Activated CD8-positive, alpha-beta memory T cell treated with anti-CD3 and anti-CD28 coated beads, Interleukin-2, amount 10 ng/mL, durations not matched to agents 7 days and 5 days (primary cell): ENCODE measurements around the gene GDPGP1. TPM values are rescaled to one million over a fixed set of nuclear protein-coding genes. Genes with fewer than 3 reads are reported as not detected.

Experiments used
- ATAC-seq: fragments of 150-1000 bp; cut with Tn5 transposase; one replicate; pipeline ENCODE4 v1.10.0; 2021; ENCODE audit warnings: moderate library complexity
- CTCF ChIA-PET: fragments of 350-600 bp; sonication (Branson Sonifier 250); formaldehyde crosslinking; loops from one replicate; lab custom pipeline; 2021; ENCODE audit warnings: antibody characterized with exemption; lab: Charles Lee
- DNase-seq: peaks from one replicate; pipeline ENCODE4 v3.0.0-alpha.2; 2020
- H3K27ac Mint-ChIP-seq: one replicate; pipeline ENCODE4 v1.8.0; 2021; ENCODE audit warnings: mild to moderate bottlenecking, mixed read lengths
- H3K27me3 Mint-ChIP-seq: one replicate; pipeline ENCODE4 v1.8.0; 2021; ENCODE audit warnings: mixed read lengths
- H3K36me3 Mint-ChIP-seq: one replicate; pipeline ENCODE4 v1.8.0; 2021; ENCODE audit warnings: mild to moderate bottlenecking, mixed read lengths
- H3K4me1 Mint-ChIP-seq: one replicate; pipeline ENCODE4 v1.8.0; 2021; ENCODE audit warnings: mixed read lengths
- H3K4me3 Mint-ChIP-seq: one replicate; pipeline ENCODE4 v1.8.0; 2021; ENCODE audit warnings: mild to moderate bottlenecking, moderate library complexity, mixed read lengths
- H3K9me3 Mint-ChIP-seq: one replicate; pipeline ENCODE4 v1.8.0; 2022; ENCODE audit warnings: low read depth, mixed read lengths
- total RNA-seq, 2 experiments: library from RNA; stranded (reverse); gene quantifications; one replicate each; pipeline ENCODE4 v1.2.3, GENCODE V29; 2021

The GDPGP1 gene
- total RNA-seq, 2 experiments from 2014 or later: 7.0 to 9.8 TPM

DNA sequence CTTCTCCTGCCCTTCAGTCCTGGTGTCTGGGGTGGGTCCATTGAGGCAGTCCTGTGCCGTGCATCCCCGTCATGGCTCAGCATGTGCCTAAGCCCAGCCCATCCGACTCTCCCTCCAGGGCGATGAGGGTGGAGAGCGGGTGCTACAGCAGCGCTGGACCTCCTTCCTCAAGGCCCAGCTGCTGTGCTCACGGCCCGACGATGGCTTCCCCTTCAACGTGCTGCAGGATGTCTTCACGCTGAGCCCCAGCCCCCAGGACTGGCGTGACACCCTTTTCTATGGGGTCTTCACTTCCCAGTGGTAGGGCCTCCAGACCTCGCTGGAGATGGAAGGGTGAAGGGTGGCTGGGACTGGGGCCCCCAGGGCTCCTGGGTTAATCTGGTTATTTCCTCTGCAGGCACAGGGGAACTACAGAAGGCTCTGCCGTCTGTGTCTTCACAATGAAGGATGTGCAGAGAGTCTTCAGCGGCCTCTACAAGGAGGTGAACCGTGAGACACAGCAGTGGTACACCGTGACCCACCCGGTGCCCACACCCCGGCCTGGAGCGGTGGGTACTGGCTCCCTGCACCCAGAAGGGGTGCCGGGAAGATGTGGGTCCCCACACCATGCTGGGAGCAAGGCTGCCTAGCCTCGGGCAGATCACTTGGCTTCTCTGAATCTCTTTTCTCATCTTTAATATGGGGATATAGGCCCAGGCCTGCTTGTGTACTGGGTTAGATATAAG, 10.4 kb upstream of the GDPGP1 start:
- Mint-ChIP-seq H3K27ac (no peak overlapping the region), H3K27me3 (no peaks in the 10 kb centered on the region), H3K9me3 (no peaks in the 10 kb centered on the region), H3K4me1 (peaks cover 9% of the 10 kb centered on the region), H3K36me3 (no peaks in the 10 kb centered on the region), H3K4me3 (no peak overlapping the region)
- no peak for DNase-seq
- ATAC-seq: no peak
- CTCF ChIA-PET: interaction anchor here (2.6 to 3.0 kb wide), 2 partner anchors 23 to 81 kb away, joined by 11 to 27 read pairs; partner anchors contain the start of gene SEMA4B

DNA sequence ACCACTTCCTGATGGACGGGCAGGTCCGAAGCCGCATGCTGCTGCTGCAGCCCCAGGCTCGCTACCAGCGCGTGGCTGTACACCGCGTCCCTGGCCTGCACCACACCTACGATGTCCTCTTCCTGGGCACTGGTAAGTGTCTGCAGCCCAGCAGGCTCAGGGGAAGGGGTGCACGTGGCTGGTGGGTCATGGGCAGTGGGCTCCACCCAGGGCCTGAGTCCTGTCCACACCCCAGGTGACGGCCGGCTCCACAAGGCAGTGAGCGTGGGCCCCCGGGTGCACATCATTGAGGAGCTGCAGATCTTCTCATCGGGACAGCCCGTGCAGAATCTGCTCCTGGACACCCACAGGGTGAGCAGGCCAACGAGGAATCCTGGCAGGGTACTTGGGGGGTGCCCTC, 9.0 kb upstream of the GDPGP1 start:
- no peak for ATAC-seq
- CTCF ChIA-PET: no interaction called here
- H3K27ac Mint-ChIP-seq: no peak overlapping the region
- no peaks in the 10 kb centered on the region for H3K9me3 Mint-ChIP-seq
- DNase-seq: no peak
- peaks cover 10% of the 10 kb centered on the region for H3K4me1 Mint-ChIP-seq
- H3K4me3 Mint-ChIP-seq: no peak overlapping the region
- H3K36me3 Mint-ChIP-seq: peaks cover 12% of the 10 kb centered on the region
- no peaks in the 10 kb centered on the region for H3K27me3 Mint-ChIP-seq

DNA sequence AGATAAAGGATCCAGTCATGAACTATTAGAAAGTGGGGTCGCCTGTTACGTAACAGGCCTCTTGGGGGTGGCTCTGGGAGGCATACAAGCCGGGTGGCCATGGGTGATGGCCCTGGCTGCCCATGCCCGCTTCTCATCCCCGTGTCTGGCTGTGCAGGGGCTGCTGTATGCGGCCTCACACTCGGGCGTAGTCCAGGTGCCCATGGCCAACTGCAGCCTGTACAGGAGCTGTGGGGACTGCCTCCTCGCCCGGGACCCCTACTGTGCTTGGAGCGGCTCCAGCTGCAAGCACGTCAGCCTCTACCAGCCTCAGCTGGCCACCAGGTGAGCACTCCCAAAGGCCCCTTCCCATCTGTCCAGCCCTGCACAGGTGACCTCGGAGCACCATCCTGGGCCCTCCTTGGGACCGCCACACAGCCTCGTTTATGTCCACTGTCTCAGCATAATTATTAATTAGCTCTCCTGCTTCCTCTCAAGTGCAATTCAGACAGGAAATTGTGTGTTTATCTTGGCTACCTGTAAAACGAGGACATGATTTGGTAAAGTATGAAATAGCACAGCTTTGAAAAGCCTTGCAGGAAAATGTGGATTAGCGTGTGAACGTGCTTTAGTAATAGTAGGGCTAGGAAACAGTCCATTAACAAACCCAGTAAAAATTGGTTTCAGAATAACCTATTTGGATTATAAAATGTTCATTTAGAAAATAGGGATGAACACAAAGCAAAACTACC, 8.3 kb upstream of the GDPGP1 start:
- ATAC-seq (no peak), DNase-seq (no peak)
- Mint-ChIP-seq H3K36me3 (peaks cover 17% of the 10 kb centered on the region), H3K4me1 (peaks cover 16% of the 10 kb centered on the region), H3K9me3 (no peaks in the 10 kb centered on the region), H3K4me3 (no peak overlapping the region), H3K27ac (no peak overlapping the region), H3K27me3 (no peaks in the 10 kb centered on the region)
- CTCF ChIA-PET: interaction anchor here (0.5 kb wide), 1 partner anchor 161 kb away, joined by 3 read pairs; no protein-coding TSS in a partner anchor

DNA sequence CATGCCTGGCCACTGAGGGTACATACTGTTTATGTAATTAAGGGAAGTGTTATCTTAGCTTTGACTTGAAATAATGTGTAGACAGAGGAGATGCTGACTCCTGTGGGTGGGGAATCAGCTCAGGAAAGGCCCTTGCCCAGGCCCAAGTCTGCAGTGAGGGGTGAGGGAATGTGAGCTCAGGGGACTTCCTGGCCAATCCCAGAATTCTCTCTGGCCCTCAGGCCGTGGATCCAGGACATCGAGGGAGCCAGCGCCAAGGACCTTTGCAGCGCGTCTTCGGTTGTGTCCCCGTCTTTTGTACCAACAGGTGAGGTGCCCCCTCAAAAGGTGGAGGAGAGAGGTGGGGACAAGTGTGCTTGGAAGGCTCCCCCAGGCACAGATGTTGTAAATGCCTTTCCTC, 6.7 kb upstream of the GDPGP1 start:
- H3K36me3 Mint-ChIP-seq: peaks cover 25% of the 10 kb centered on the region
- H3K4me1 Mint-ChIP-seq: peaks cover 32% of the 10 kb centered on the region
- no peak overlapping the region for H3K27ac Mint-ChIP-seq
- ATAC-seq (no peak), DNase-seq (no peak)
- no peak overlapping the region for H3K4me3 Mint-ChIP-seq
- H3K27me3 Mint-ChIP-seq: no peaks in the 10 kb centered on the region
- CTCF ChIA-PET: no interaction called here
- no peaks in the 10 kb centered on the region for H3K9me3 Mint-ChIP-seq

DNA sequence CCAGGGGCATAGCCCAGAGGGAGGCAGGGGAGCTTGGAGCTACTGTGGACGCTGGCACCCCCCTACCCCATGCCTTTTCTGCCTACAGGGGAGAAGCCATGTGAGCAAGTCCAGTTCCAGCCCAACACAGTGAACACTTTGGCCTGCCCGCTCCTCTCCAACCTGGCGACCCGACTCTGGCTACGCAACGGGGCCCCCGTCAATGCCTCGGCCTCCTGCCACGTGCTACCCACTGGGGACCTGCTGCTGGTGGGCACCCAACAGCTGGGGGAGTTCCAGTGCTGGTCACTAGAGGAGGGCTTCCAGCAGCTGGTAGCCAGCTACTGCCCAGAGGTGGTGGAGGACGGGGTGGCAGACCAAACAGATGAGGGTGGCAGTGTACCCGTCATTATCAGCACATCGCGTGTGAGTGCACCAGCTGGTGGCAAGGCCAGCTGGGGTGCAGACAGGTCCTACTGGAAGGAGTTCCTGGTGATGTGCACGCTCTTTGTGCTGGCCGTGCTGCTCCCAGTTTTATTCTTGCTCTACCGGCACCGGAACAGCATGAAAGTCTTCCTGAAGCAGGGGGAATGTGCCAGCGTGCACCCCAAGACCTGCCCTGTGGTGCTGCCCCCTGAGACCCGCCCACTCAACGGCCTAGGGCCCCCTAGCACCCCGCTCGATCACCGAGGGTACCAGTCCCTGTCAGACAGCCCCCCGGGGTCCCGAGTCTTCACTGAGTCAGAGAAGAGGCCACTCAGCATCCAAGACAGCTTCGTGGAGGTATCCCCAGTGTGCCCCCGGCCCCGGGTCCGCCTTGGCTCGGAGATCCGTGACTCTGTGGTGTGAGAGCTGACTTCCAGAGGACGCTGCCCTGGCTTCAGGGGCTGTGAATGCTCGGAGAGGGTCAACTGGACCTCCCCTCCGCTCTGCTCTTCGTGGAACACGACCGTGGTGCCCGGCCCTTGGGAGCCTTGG, 5.9 kb upstream of the GDPGP1 start:
- no peak overlapping the region for H3K27ac Mint-ChIP-seq
- H3K9me3 Mint-ChIP-seq: no peaks in the 10 kb centered on the region
- H3K36me3 Mint-ChIP-seq: peaks cover 28% of the 10 kb centered on the region
- CTCF ChIA-PET: no interaction called here
- no peak overlapping the region for H3K4me3 Mint-ChIP-seq
- H3K27me3 Mint-ChIP-seq: no peaks in the 10 kb centered on the region
- H3K4me1 Mint-ChIP-seq: peaks cover 36% of the 10 kb centered on the region
- no peak for DNase-seq
- ATAC-seq: no peak

DNA sequence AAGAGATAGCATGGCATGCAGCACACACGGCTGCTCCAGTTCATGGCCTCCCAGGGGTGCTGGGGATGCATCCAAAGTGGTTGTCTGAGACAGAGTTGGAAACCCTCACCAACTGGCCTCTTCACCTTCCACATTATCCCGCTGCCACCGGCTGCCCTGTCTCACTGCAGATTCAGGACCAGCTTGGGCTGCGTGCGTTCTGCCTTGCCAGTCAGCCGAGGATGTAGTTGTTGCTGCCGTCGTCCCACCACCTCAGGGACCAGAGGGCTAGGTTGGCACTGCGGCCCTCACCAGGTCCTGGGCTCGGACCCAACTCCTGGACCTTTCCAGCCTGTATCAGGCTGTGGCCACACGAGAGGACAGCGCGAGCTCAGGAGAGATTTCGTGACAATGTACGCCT, 5.0 kb upstream of the GDPGP1 start:
- CTCF ChIA-PET: no interaction called here
- no peak overlapping the region for H3K4me3 Mint-ChIP-seq
- peak overlapping the region; percentile 52 for H3K27ac Mint-ChIP-seq
- DNase-seq: no peak
- no peaks in the 10 kb centered on the region for H3K27me3 Mint-ChIP-seq
- H3K9me3 Mint-ChIP-seq: no peaks in the 10 kb centered on the region
- peaks cover 28% of the 10 kb centered on the region for H3K36me3 Mint-ChIP-seq
- peaks cover 36% of the 10 kb centered on the region for H3K4me1 Mint-ChIP-seq
- no peak for ATAC-seq

DNA sequence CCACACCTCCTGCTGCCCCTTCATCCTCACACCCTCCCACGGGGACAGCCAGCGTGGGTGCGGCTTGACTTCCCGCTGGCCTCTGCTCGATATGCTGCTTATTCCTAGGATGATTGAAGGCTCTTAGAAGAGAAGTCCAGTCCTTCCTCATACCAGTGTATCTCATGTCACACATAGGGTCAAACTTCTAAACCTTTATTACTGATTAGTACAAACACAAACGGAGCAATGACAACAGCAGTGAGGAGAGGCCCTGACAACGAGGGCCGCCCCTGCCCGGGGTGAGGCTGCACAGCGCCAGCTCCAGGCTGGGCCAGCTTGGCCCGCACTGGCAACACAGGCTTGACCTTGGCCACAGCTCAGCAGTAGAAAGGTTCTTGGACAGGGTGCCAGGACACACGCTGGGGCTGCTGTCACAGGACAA, 3.9 kb upstream of the GDPGP1 start:
- ATAC-seq: no peak
- Mint-ChIP-seq H3K4me1 (peaks cover 45% of the 10 kb centered on the region), H3K27me3 (no peaks in the 10 kb centered on the region), H3K4me3 (peak overlapping the region; percentile 89), H3K9me3 (no peaks in the 10 kb centered on the region), H3K36me3 (peaks cover 28% of the 10 kb centered on the region), H3K27ac (peak overlapping the region; percentile 94)
- DNase-seq: no peak
- CTCF ChIA-PET: interaction anchor here (0.6 to 4.8 kb wide), 7 partner anchors 10 to 63 kb away, joined by 3 to 35 read pairs (median 6); partner anchors contain the start of gene SEMA4B

DNA sequence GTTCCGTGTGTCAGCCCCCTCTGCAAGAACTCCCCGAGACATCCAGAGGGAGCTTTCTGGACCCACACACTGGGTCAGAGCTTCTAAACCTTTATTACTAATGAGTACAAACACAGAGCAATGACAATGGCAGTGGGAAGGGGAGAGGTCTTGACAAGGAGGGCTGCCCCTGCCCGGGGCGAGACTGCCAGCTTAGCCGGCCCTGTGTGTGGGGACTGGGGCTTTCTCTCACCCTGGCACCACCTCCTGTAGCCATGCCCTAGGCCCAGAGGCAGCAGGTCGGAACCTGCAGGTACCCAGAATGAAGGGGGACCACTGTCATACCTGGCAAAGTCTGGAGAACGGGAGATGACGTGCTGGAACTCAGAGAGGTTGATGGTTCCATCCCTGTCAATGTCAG, 3.4 kb upstream of the GDPGP1 start:
- peak overlapping the region; percentile 94 for H3K27ac Mint-ChIP-seq
- CTCF ChIA-PET: interaction anchor here (0.6 to 4.8 kb wide), 9 partner anchors 10 to 128 kb away, joined by 3 to 35 read pairs (median 6); partner anchors contain the start of genes IDH2 and SEMA4B
- no peaks in the 10 kb centered on the region for H3K9me3 Mint-ChIP-seq

DNA sequence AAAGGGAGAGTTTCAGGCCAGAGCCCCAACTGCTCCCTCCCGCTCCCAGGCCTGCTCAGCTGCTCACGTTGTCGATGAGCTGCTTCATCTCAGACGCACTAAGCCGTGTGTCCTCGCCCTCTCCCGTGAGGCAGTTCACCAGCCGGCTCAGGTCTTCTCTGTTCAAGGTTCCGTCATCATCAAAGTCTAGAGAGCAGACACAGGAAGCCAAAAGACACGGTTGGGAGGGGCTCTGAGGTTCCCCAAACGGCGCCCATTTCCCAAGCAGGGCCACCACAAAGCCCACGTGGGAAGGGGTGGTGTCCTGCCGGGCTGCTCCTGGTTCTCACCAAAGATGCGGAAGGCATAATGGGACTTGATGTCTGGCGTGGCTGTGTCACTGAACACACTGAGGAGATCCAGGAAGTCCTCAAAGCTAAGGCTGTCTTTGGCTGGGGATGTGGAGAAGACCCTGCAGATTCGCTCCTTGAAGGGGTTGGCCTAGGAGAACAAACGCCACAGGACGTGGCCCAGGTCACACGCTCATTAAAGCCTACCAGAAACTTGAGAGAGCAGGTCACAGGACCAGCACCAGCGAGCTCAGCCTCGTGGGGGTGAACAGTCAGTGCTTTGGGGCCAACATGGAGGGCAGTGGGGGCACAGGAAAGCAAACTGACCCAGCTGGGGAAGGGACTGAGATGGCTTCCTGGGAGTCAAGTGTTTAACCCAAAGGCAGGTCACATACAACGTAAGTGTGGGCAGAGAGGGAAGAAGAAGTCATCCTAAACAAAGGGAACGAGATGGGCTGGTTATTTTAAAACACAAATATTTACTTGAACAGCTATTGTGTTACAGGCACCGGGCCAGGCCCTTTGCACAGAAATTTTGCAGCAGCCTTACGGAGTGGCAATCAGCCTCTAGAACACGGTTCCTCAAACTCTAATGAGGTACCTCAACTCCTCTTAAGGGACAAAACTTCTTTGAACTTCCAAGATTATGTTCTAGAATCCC, 2.7 kb upstream of the GDPGP1 start:
- Mint-ChIP-seq H3K27ac (peak overlapping the region; percentile 94), H3K27me3 (no peaks in the 10 kb centered on the region), H3K4me3 (peak overlapping the region; percentile 89), H3K9me3 (no peaks in the 10 kb centered on the region), H3K36me3 (peaks cover 32% of the 10 kb centered on the region), H3K4me1 (peaks cover 52% of the 10 kb centered on the region)
- DNase-seq: peak; percentile 90
- peak; percentile 56 for ATAC-seq
- CTCF ChIA-PET: interaction anchor here (1.0 to 4.8 kb wide), 10 partner anchors 11 to 132 kb away, joined by 3 to 35 read pairs (median 7); partner anchors contain the start of genes IDH2 and SEMA4B

More for the DNA sequence above, 3.4 kb upstream of the GDPGP1 start:
- DNase-seq (no peak), ATAC-seq (no peak)
- peaks cover 48% of the 10 kb centered on the region for H3K4me1 Mint-ChIP-seq
- no peaks in the 10 kb centered on the region for H3K27me3 Mint-ChIP-seq
- H3K36me3 Mint-ChIP-seq: peaks cover 28% of the 10 kb centered on the region
- peak overlapping the region; percentile 89 for H3K4me3 Mint-ChIP-seq

DNA sequence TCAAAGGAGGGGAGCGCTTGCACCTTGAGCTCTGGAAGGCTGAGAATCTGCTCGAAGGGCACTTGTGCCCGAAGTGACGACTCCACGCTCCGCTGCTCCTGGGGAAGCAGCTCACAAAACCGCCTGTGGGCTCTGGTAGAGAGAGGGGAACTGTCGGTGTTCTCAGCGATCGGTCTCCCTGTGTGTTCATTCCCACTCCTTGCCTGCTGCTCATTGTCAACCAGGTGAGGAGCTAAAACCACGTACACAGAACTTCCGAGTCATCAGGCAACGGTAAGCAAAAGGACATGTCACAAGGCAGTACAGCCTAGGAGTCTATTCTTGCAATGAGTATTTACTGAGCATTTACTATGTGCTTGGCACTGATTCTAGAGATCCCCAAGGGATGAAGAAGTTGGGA, 1.8 kb upstream of the GDPGP1 start:
- H3K4me3 Mint-ChIP-seq: peak overlapping the region; percentile 89
- CTCF ChIA-PET: interaction anchor here (0.9 to 4.8 kb wide), 6 partner anchors 12 to 133 kb away, joined by 3 to 35 read pairs (median 14); partner anchors contain the start of gene SEMA4B
- peaks cover 35% of the 10 kb centered on the region for H3K36me3 Mint-ChIP-seq
- peaks cover 52% of the 10 kb centered on the region for H3K4me1 Mint-ChIP-seq
- ATAC-seq (no peak), DNase-seq (no peak)
- no peaks in the 10 kb centered on the region for H3K9me3 Mint-ChIP-seq
- H3K27ac Mint-ChIP-seq: peak overlapping the region; percentile 94
- no peaks in the 10 kb centered on the region for H3K27me3 Mint-ChIP-seq

DNA sequence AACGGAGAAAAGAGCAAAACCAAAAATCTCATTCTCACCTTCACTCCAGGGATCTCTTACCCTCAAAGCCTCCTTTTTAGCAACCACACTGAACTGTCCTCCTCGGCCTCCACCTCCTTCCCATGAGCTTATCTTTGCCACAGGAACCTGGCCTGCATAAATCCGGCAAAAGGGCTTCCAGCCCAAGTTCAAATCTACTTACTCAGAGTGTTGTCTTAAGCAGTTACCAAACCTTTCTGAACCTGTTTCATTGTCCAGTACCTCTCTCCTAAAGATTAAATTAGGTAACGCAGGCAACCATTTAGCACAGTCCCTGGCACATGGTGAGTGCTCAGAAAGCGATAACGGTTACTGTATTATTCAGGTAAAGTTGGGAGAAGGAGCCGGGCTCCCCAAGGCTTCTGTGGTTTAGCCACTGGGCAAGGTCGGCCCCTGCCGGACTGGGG, 1.0 kb upstream of the GDPGP1 start:
- Mint-ChIP-seq H3K9me3 (no peaks in the 10 kb centered on the region), H3K4me3 (peak overlapping the region; percentile 89), H3K27me3 (no peaks in the 10 kb centered on the region), H3K4me1 (peaks cover 52% of the 10 kb centered on the region), H3K27ac (peak overlapping the region; percentile 94), H3K36me3 (peaks cover 35% of the 10 kb centered on the region)
- DNase-seq (no peak), ATAC-seq (no peak)
- CTCF ChIA-PET: interaction anchor here (0.9 to 4.8 kb wide), 9 partner anchors 13 to 134 kb away, joined by 3 to 35 read pairs (median 5); partner anchors contain the start of genes IDH2 and SEMA4B
